OCI-LY7 (cell line): ENCODE data around the gene GABRG3.

Source experiments
- EZH2phosphoT487 ChIP-seq: fragments of 200-600 bp; sonication (generic); IDR thresholded peaks from 2 replicates; pipeline ENCODE4 v1.6.1; 2018; ENCODE audit warnings: low read depth, borderline replicate concordance, mild to moderate bottlenecking, mixed run types, antibody characterized with exemption, low read length, moderate library complexity, mixed read lengths
- TF ChIP-seq, protein P1 (sequence below): fragments of 200-600 bp; sonication (generic); conservative IDR thresholded peaks from 2 replicates; pipeline ENCODE4 v1.5.1; 2014; ENCODE audit warnings: mild to moderate bottlenecking, antibody characterized with exemption, low read length, moderate library complexity, mixed read lengths

GRCh38 chr15:27589782-27590181 lies 618.8 kb downstream of the GABRG3 start:
- TF ChIP-seq, protein P1, sequence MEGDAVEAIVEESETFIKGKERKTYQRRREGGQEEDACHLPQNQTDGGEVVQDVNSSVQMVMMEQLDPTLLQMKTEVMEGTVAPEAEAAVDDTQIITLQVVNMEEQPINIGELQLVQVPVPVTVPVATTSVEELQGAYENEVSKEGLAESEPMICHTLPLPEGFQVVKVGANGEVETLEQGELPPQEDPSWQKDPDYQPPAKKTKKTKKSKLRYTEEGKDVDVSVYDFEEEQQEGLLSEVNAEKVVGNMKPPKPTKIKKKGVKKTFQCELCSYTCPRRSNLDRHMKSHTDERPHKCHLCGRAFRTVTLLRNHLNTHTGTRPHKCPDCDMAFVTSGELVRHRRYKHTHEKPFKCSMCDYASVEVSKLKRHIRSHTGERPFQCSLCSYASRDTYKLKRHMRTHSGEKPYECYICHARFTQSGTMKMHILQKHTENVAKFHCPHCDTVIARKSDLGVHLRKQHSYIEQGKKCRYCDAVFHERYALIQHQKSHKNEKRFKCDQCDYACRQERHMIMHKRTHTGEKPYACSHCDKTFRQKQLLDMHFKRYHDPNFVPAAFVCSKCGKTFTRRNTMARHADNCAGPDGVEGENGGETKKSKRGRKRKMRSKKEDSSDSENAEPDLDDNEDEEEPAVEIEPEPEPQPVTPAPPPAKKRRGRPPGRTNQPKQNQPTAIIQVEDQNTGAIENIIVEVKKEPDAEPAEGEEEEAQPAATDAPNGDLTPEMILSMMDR, result no peak
- no peak for TF ChIP-seq EZH2phosphoT487
